Prostate gland (tissue), 2 donors: ENCODE results near the gene SAMD3. TPM values are rescaled to one million over a fixed set of nuclear protein-coding genes. Genes with fewer than 3 reads are reported as not detected.

Experiments used
- DNase-seq: peaks from one replicate; pipeline ENCODE4 v3.0.0-alpha.2; 2019; ENCODE audit warnings: low spot score
- H3K27ac ChIP-seq, 2 donors: fragments of 200-600 bp; sonication (generic); 2 replicates each; pipeline ENCODE4 v1.5.1; 2017 to 2019
- H3K27me3 ChIP-seq: fragments of 200-600 bp; sonication (generic); replicated peaks from 2 replicates; pipeline ENCODE4 v1.5.1; 2019; ENCODE audit not compliant: insufficient read depth
- H3K36me3 ChIP-seq, 2 donors: fragments of 200-600 bp; sonication (generic); 1 replicate in 1 of 2; 2 replicates in 1 of 2; pipeline versions ENCODE4 v1.5.1 to v1.8.1; 2017 to 2019
- H3K4me1 ChIP-seq: fragments of 200-600 bp; sonication (generic); replicated peaks from 2 replicates; pipeline ENCODE4 v1.5.1; 2019
- H3K4me3 ChIP-seq, 2 donors: fragments of 200-600 bp; sonication (generic); 2 replicates each; pipeline ENCODE4 v1.5.1; 2017 to 2019
- H3K9me3 ChIP-seq: fragments of 200-600 bp; sonication (generic); 2 replicates; pipeline ENCODE4 v1.5.1; 2017
- POLR2A ChIP-seq: fragments of 450-650 bp; IDR thresholded peaks from one replicate; pipeline ENCODE4 v1.6.1; 2016; ENCODE audit warnings: antibody characterized with exemption, mild to moderate bottlenecking
- POLR2AphosphoS5 ChIP-seq: sonication (generic); formaldehyde crosslinking; IDR thresholded peaks from one replicate; pipeline ENCODE4 v1.6.1; 2017; ENCODE audit warnings: antibody characterized with exemption
- WGBS: methylation state at CpG from one replicate; pipeline ENCODE4 v1.1.5; 2018; 5-methylcytosine and 5-hydroxymethylcytosine counted together
- intact Hi-C: fragments of 100-400 bp; cut with DNase I; formaldehyde crosslinking; loops from one replicate; pipeline ENCODE4 v1.14.2; 2022
- total RNA-seq, 2 donors: library from RNA; depleted of rRNA; stranded (reverse); fragments of >200 nt; gene quantifications; one replicate each; pipeline ENCODE4 v1.1.0, GENCODE V29; 2016
- TF ChIP-seq, protein P1 (sequence below), 4 experiments: fragments of 200-600 bp in 2 of 4; fragments of 450-650 bp in 2 of 4; sonication (generic) in 2 of 4; IDR thresholded peaks; 1 replicate in 3 of 4; 2 replicates in 1 of 4; pipeline ENCODE4 v1.5.1; 2016 to 2019; ENCODE audit warnings: antibody characterized with exemption in 4 of 4, mild to moderate bottlenecking in 2 of 4, moderate library complexity in 2 of 4

The SAMD3 gene
- total RNA-seq, 2 donors from 2014 or later, result 3.6 TPM; not detected in 1

DNA sequence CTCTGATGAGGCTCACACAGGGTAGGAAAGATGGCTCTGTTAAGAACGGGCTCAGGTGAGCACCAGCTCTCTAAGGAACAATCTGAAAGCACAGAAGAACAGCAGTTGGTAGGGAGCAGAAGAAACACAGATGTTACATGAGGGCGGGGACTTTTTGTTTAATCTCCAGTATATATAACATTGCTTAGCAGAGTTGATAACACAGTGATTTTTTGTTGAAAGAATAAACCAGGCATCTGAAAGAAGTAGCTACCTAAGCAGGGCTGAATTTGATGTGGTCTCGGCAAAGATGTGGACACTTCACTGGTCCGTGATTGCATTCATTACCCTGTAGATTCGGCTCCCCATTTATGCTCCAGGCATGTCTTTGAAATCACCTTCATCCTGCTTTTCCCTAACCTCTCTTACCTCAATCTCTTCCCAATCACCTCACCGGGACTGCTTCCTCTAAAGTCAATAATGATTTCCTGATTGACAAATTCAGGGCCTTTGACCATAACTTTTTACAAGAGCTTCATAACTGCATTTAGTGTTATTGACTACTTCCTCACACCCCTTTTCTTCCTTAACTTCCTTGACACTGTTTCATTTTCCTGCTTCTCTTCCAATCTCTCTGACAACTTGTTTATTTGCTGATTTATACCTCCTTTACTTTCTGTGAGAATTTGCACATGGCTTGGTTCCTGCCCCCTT lies 34.4 kb downstream of the SAMD3 start:
- 78% methylated on average over 6 of the region's 6 CpGs for WGBS
- H3K9me3 ChIP-seq, result no peaks in the 10 kb centered on the region
- no peak for DNase-seq
- no peaks in the 10 kb centered on the region for H3K4me1 ChIP-seq
- intact Hi-C loops, result no loop called here
- TF ChIP-seq POLR2A, result no peak
- TF ChIP-seq, protein P1, sequence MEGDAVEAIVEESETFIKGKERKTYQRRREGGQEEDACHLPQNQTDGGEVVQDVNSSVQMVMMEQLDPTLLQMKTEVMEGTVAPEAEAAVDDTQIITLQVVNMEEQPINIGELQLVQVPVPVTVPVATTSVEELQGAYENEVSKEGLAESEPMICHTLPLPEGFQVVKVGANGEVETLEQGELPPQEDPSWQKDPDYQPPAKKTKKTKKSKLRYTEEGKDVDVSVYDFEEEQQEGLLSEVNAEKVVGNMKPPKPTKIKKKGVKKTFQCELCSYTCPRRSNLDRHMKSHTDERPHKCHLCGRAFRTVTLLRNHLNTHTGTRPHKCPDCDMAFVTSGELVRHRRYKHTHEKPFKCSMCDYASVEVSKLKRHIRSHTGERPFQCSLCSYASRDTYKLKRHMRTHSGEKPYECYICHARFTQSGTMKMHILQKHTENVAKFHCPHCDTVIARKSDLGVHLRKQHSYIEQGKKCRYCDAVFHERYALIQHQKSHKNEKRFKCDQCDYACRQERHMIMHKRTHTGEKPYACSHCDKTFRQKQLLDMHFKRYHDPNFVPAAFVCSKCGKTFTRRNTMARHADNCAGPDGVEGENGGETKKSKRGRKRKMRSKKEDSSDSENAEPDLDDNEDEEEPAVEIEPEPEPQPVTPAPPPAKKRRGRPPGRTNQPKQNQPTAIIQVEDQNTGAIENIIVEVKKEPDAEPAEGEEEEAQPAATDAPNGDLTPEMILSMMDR (IDR thresholded peaks at IDR 0.05), result no peak
- no peaks in the 10 kb centered on the region for H3K36me3 ChIP-seq
- H3K4me3 ChIP-seq, result no peak overlapping the region
- H3K27ac ChIP-seq, result no peak overlapping the region
- H3K27me3 ChIP-seq, result no peaks in the 10 kb centered on the region

GRCh38 chr6:130187335-130188206 lies 35.2 kb downstream of the SAMD3 start:
- Histone ChIP-seq H3K36me3 (no peaks in the 10 kb centered on the region), H3K27ac (no peak overlapping the region), H3K27me3 (no peaks in the 10 kb centered on the region), H3K4me1 (no peaks in the 10 kb centered on the region), H3K4me3 (no peak overlapping the region), H3K9me3 (no peaks in the 10 kb centered on the region)
- intact Hi-C loops, result no loop called here
- TF ChIP-seq POLR2AphosphoS5 (no peak), POLR2A (no peak)
- TF ChIP-seq, protein P1 (IDR thresholded peaks at IDR 0.05), result no peak
- no peak for DNase-seq
- 84% methylated on average over 3 of the region's 3 CpGs for WGBS

GRCh38 chr6:130185658-130186057 lies 37.1 kb downstream of the SAMD3 start:
- 89% methylated on average over 3 of the region's 3 CpGs for WGBS

DNA sequence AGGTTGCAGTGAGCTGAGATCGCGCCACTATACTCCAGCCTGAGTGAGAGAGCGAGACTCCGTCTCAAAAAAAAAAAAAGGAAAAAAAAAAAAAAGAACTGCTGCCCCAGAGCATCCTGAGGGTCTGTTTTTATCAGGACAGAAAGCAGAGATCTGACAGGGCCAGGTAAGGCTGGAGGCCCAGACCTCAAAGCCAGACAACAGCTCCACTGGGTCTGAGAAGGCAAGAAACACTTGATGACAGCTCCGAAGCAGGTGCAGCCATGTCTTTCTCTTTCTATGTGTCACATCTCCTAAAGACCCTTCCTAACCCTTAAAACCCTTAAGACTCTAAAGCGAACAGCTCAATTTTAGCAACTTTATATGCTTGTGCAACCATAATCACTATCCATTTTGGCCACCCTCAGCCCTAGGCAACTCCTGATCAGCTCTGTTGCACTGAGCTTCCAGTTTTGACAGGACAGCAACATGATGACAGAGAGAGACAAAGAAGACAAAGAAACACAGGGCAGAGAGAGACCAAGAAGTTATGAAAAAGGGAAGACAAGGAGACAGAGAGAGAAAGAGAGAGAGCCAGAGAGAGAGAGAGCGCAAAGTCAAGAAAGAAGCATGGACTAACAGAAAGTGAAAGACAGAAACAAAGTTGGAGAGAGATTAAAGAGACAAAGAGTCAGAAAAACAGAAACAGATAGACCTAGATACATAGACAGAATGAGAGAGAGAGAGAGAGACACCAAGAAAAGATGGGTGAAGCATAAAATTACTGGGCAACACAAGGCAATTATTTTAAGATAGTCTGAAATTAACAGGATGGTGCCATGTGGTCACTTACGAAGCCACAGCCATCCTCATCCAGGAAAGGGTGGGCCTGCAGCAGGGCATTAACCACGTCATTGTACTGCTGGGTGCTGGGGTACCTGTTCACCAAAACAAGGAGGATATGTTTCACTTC lies 39.2 kb downstream of the SAMD3 start:
- Histone ChIP-seq H3K27me3 (no peaks in the 10 kb centered on the region), H3K4me1 (no peaks in the 10 kb centered on the region), H3K36me3 (no peaks in the 10 kb centered on the region), H3K27ac (no peak overlapping the region), H3K4me3 (no peak overlapping the region), H3K9me3 (no peaks in the 10 kb centered on the region)
- DNase-seq, result no peak
- no peak for TF ChIP-seq POLR2AphosphoS5
- TF ChIP-seq, protein P1 (IDR thresholded peaks at IDR 0.05), result no peak
- no peak for TF ChIP-seq POLR2A
- WGBS, result 91% methylated on average over 9 of the region's 9 CpGs
- intact Hi-C loops, result no loop called here

More at GRCh38 chr6:130185658-130186057, 37.1 kb downstream of the SAMD3 start:
- no peaks in the 10 kb centered on the region for H3K36me3 ChIP-seq
- no peak for DNase-seq
- no peaks in the 10 kb centered on the region for H3K9me3 ChIP-seq
- H3K27me3 ChIP-seq, result no peaks in the 10 kb centered on the region
- no peak for TF ChIP-seq POLR2AphosphoS5
- no peak for TF ChIP-seq POLR2A
- TF ChIP-seq, protein P1 (IDR thresholded peaks at IDR 0.05), result no peak
- no peak overlapping the region for H3K27ac ChIP-seq
- intact Hi-C loops, result no loop called here
- no peak overlapping the region for H3K4me3 ChIP-seq
- H3K4me1 ChIP-seq, result no peaks in the 10 kb centered on the region
